GM19035 (cell line): ENCODE data around the gene UNC50.
A peak's percentile ranks its signal among the peaks of the same experiment; 100 is the strongest.
"Not testable (repeated sequence)": the region's sequence is repeated elsewhere in the genome, so short reads cannot be mapped to it uniquely, and the experiment has no call there.

Experiments used
- ATAC-seq: cut with Tn5 transposase; IDR thresholded peaks from one replicate; pipeline ENCODE4 v1.9.1; 2021; ENCODE audit not compliant: unreplicated experiment

The UNC50 gene

DNA sequence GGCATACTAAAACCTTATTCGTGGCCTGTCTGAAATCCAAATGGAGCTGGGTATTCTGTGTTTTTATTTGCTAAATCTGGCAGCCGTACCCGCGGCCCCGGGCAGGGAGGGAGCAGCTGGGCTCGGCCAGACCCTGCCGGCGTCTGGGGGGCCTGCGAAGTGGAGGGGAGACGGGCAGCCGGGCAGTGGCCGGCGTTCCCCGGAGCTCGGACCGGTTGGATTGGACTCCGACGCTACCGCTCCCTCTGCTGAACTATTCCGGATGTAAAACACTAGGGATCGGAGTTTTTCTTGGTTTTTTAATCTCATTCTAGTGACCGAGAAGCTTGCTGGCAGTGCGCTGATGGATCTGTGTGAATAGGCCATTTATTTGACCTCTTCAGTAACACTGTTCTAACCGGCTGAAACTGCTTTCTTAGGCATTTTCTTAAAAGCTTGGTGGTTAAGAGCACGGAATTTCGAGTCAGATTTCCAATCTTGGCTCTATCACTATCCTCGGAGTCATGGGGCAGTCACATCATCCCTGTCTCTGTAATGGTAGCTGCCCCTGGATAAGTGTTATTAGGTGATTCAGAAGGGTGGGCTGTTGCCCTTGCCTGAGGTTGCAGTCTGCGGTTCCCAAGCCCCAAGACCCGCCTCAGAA is 694 bp downstream of the UNC50 start:
- ATAC-seq, result peak; percentile 5

DNA sequence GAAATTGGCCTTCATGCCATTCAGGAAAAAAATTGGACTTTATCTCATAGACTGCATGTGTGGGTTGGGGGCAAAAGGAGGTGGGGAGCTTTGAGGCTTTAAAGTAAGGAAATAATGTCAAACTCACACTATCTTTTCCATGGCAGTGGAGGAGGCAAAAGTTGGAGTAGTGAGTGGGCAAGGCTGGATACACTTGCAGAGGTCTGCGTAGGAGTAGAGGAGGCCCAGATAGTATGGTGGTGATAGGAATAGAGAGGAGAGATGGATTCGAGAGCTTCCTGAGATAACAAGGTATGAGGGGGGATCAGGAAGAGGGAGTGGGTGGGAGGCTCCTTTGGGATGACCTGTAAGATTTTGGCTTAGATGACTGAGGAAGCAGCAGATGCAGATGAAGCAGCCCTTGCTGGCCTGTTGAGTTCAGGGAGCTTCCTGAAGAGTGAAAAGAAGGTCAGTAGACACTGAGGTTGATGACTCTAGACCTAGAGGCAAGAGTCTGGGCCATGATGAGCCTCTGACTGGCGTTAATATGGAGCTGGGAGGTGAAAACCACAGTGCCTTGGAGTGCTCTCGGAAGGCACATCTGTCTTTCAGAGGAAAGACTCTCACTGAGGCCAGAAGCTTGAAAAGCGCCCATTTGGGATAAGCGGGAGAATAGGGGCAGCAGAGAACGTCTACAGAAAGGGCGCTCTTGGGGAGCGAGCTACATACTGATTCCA is 5.8 kb downstream of the UNC50 start:
- ATAC-seq, result no peak

DNA sequence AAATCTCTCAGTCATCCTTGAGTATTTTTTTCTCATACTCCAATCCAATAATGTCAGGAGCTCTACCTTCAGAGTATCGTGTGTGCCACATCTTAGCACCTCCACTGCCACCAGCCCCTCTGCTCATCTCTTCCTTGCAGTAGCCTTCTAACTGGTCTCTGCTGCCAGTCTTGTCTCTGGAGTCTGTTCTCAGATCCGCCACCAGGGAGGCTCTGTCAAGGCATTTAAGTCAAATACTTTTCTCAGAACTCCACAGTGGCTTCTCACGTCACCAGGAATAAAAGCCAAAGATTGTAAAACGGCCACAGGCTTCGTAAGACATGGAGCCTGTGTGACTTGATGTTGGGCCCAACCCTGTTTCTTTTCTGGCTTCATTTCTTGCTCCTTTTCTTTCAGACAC is 7.1 kb downstream of the UNC50 start:
- no peak for ATAC-seq

DNA sequence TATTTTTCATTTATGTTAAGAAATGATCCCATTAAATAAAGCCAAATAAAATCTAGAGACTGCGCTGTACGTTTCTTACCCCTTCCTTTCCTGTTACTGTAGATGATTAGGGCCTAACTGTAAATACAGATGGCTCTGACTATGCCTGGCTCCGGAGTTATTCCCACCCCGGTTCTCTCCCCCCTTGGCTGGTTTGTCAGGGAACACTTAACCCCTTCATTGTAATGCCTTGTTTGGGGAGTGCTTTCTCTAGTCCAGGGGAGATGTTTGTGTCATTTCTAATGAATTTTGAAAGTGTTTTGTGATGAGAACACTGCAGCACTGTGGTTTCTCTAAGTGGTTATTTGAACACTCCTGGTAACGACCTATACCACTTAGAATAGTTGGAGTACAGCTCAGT is 8.8 kb downstream of the UNC50 start:
- ATAC-seq, result no peak

DNA sequence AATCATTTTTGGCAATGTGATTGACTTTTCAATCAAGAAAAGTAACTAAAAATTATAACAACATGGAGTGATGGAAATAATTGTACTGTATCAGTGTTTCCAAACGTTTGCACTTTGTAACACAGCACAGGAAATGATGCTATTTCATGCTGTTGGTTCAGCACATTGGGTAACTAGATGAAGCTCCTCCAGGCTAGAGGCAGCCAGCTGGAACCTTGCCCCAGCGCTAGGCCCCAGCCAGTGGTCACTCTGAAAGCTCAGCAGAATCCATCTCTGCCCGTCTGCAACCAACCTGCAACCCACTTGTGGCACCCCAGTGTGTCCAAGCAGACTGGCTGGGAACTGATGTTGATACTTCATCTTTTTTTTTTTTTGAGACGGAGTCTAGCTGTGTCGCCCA is 15.3 kb downstream of the UNC50 start:
- no peak for ATAC-seq

DNA sequence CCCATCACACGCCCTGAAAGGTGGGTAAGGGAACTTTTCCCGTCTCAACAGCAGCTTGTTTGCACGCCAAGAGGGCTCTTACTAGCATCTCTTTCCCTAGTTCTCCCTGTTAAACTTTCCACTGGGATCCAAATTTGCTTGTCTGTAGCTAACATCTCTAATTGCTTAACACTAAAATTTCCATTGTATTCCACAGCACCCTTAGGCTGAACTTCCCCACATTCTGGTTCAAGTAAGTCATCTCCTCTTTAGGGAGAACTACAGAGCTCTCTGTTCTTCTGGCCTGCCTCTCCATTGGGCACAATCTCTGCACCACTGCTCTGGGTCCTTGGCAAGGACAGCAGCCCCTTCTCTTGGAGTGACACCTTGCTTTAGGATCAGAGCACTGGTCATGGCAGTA is 24.0 kb downstream of the UNC50 start:
- no peak for ATAC-seq

DNA sequence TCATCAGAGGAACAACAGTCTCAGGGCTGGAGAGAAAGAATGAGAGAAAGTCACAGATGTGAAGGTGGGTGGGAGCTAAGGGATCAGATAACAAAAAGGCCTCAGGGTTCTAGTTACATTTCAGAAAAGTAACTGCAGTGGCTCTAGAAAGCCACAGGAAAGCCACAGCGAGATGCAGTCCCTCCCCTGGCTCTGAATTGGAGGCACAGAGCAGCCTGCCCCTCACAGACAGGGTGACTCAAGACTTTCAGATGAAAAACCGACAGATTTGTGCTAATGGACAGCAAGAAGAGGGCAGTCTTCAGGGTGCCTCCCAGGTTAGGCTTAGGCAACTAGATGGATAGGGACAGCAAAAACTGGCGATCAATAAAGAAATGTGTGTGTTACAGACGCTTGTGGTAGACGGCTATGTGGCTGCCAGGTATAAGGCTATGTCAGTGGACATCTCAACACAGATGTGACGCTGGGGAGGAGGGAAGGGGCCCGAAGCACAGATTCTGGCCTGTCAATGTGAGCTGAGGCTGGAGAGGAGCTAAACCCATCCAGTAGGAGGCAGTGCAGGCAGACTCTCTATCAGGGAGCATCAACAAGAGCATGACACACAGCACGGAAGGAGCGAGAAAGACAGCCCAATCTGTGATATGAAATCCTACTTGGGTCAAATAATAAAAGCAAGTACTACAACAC is 26.2 kb downstream of the UNC50 start:
- ATAC-seq, result no peak

DNA sequence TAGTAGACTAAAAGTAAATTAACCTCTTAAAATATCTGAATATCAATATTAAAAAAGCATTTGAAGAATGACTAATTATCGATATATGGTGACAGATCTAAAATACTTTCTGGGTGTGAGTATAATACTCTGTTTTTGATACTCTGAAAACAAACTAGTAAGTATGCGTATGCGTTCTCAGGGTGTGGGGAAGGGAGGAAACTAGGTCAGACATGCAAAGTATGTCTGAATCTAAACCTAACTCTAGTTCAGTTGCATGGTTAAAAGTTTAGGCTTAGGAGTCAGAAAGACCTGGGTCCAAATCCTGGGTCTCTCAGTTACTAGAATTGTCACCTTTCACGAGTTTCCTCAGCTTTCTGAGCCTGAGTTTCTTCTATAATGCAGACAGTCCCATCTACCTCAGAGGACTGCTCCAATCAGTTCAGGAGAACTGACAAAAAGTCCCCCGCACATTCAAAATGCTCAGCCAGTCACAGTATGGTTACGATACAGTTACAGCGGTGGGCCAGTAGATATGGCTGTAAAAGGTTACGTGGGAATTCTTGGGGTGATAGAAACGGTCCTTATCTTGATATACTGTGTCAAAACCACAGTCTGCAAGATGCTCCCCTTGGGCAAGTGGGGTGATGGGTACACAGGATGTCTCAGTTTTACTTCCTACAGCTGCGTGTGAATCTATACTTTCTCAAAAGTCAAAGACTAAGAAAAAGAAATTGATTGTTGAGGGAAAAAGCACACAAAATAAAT is 29.2 kb downstream of the UNC50 start:
- no peak for ATAC-seq

DNA sequence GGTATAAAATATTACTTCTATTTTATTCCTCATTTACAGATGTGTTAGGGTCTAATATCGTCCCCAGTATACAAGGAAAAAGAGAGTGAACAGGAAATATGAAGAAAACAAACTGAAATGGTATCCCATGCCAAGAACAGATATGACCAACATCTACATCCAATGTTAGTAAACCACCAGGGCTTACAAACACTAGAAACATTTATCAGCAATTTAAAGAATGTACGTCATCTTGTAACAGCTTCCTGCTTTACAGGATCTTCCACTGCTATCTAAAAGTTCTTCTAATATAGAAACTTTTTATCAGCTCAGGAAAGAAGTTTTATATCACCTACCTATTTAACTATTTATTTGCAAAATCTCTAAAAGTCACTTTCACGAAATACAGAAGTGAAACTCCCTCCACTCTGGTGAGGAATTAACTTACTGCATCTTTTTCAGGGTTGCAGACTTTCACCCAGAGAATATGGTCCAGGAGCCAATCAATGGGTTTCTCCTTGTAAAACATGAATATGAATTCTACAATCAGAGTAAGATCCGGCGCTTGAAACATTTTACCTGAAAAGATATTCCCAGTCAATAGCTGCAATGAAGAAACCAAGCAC is 35.2 kb downstream of the UNC50 start:
- ATAC-seq, result no peak

DNA sequence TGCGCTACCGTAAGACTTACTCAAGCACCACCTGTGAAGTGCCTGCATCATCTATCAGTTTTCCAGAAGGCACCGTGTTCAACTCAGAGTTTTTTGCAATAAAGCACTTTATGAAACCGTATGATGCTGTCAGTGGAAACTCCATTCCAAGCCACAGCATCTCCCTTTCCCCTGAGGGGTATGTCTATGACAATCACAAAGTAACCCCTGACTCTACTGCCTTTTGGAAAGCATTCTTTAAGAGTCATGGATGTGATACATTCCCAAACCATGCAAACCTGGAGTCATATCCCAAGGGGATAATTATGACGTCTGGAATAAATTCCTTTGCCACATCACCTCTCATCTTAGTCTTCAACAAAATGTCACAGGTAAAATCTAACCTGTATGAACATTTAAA is 39.2 kb downstream of the UNC50 start:
- no peak for ATAC-seq

DNA sequence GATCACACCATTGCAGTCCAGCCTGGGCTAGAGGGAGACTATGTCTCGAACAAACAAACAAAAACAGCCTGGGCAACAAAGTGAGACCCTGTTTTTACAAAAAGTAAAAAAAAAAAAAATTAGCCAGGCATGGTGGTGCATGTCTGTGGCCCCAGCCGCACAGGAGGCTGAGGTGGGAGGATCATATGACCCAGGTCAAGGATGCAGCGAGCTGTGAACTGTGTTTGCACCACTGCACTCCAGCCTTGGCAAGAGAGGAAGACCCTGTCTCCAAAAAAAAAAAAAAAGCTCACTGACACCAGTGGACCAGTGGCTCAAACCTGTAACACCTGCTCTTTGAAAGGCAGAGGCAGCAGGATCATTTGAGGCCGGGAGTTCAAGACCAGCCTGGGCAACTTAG is 40.1 kb downstream of the UNC50 start:
- no peak for ATAC-seq

DNA sequence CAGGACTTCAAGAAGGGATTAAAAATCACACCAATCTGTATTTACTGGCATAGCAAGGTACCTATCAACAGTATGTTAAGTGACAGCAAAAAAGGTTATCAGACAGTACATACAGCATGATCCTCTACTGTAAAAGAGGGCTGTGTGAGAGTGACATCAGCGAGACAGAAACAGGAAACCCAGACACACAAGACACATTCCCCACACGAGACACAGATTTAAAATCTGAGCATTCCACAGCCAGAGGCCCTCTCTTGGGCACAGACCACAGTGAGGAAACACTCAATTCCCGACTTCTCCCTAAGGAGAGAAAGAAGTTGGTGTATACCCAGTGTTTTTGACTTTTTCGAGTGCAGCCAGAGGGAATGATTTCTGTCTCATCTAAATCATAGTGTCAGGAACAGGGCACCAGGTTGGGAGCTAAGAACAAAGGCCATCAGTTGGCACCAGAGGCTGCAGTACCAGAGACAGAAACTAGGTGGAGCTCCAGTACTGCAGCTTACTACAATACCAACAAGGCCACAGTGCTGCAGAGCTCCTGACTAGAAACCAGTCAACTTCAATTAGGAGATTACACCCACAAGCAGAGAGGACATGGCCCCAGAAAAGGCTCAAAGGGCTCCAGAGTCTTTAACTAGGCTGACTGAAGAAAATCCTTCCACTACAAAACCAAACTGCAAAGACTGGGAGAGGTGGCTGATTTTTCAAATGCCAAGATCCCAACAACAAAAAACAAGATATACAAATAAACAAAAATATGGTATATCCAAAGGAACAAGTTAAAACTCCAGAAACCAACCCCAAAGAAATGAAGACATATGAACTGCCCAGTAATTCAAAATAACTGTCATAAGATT is 41.0 kb downstream of the UNC50 start:
- peak; percentile 75 for ATAC-seq

DNA sequence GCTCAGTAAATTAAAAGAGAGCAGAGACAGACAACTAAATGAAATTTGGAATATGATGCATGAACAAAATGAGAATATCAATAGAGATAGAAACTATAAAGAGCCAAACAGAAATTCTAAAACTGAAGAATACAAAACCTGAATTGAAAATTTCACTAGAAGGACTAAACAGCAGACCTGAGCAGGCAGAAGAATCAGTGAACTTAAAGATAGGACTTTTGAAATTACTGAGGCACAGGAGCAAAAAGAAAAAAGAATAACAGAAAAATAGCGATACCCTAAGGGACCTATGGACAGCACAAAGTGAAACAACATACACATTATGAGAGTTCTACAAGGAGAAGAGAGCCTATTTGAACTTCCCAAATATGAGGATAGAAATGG is 41.6 kb downstream of the UNC50 start:
- ATAC-seq, result no peak

DNA sequence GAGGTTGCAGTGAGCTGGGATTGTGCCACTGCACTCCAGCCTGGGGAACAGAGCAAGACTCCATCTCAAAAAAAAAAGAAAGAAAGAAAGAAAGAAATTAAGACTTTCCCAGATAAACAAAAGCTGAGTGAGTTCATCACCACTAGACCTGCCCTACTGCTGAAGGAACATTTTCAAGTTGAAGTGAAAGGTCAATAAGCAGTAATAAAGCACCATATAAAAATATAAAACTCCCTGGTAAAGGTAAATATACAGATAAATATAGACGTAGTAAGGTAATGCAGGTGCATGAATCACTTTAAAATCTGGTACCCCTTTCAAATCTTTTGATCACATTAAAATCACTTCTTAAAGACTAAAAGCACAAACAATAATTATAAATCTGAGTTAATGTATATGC is 42.6 kb downstream of the UNC50 start:
- no peak for ATAC-seq

DNA sequence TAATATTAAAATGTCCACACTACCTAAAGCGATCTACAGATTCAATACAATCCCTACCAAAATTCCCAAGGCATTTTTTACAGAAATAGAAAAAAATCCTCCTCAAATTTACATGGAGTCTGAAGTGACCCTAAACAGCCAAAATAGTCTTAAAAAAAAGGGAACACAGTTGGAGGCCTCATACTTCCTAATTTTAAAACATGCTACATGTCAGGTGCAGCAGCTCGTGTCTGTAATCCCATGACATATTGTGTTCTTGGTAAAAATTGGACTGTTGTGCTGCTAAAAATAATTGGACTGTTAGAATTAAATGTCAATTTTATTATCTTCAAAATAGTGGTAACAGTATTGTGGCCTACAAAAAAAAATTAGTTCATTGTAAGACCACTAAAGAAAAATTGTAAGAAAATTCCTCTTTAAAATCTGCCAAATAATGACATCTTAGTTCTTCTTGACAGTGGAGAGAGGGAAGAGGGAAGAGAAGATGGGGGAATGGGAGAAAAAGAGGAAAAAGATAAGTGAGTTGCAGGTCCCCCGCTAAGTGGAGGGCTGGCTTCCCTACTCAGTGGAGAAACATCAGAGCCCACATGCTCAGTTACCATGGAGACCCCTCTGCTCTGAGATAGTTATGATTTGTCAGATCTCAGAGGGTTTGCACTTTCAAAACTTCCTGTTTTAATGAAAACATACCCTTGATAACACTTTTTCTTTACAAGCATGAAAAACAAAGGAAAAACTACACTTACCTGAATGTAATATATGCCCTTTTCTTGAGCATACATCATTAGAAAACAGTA is 46.5 kb downstream of the UNC50 start:
- ATAC-seq, result no peak

DNA sequence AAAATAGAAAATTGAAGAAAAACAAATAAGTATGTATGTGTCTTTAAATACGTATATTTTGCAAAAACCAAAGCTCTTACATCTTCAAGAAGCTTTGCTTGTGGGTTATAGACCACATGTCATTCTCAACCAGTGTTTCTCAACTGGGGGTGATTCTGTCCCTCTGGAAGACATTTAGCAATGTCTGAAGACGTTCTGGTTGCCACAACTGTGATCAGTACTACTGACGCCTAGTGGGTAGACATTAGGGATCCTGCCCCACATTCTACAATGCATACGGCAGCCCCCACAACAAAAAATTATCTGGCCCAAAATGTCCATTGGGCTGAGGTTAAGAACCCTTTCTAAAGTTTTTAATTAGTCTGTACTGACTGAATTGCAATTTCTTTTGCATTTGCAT is 48.4 kb downstream of the UNC50 start:
- no peak for ATAC-seq

DNA sequence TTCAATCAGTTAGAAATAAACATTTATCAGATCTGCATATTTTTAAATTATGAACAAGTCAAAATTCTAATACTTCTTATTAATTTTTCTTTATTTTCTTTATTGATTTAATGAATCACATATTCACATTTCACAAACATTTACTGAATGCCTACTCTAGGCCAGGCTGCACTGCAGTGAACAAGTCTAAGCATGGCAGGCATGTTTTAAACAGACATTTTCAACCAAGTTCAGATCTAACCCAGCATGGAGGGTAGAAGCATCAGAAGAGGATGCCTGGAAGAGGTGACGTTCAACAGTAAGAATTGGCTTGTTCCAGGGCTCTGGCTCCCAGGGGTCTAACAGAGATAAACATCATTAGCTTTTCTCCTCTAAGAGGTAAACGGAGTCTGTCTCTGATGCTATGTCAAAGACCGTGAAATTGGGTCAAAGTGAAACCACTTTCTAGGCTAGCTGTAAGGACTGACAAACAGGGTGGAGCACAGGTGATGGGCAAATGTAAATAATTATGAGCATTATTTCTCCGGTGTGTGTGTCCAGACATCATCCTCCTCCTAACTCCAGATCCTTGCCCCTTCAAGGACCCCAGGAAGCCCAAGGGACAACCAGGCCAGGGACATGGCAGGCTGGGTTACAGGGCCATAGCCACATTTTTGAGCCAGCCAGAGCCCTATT is 50.6 kb downstream of the UNC50 start:
- ATAC-seq, result no peak

DNA sequence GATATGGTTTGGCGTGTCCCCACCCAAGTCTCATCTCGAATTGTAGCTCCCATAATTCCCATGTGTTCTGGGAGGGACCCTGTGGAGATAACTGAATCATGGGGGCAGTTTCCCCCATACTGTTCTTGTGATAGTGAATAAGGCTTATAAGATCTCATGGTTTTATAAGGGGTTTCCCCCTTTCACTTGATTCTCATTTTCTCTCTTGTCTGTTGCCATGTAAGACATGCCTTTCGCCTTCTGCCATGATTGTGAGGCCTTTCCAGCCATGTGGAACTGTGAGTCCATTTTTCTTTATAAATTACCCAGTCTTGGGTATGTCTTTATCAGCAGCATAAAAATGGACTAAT is 51.1 kb downstream of the UNC50 start:
- ATAC-seq, result not testable (repeated sequence)

DNA sequence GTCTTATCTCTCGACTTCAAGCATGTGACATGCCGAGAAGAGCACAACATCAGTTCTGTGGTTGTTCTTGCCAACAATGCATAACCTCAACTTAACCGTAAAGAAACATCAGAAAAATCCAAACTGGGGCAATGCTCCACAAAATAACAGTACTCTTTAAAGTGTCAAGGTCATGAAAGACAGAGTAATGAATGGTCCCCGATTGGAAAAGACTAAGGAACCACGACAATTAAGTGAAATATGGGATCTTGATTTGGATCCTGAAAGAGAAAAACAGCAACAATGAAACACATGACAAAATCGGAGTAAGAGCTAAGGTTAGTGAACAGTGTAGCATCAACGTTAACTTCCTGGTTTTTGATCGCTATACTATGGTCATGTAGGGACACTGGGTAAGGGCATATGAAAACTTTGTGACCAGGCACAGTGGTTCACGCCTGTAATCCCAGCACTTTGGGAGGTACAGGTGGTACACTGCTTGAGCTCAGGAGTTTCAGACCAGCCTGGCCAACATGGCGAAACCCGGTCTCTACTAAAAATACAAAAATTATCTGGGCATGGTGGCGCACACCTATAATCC is 55.2 kb downstream of the UNC50 start:
- ATAC-seq, result no peak
